Measurements from ENCODE around the gene DPP4. TPM values are rescaled to one million over a fixed set of nuclear protein-coding genes. Genes with fewer than 3 reads are reported as not detected.

Gene DPP4
- total and polyA plus RNA-seq, 2 of the 13 experiments (the other 11 are each of a cell fraction or from before 2014, with no cell fraction given), result 39.4 to 109 TPM

DNA sequence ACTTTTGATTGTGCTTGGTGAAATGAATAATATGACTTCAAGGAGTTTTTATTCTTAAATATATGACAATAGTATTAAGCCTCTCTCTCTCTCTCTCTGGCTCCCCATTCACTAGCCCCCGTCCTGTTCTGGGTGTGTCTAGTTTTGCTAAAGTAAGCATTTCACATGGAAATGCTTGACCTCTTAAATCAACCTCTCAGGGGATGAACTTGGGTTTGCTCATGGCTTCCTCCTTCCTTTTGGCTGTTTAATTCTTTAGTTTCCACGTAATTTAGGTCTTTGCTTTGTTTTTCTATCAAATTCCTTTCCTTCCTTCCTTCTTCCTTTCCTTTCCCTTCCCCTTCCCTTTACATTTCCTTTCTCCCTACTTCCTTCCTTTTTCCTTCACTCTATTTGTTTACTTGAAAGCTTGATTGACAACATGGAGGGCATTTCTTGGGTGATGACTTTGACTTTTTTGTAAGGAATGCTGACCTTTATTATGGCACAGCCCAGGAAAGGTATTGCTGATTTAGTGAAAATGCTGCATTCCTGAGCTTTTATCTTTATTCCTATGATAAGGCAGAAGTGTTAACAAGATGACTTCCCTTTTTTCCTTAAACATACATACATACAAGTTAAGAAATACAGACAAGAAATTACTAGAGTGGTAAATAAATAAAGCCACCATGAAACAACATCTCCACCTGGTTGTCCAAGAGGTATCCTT lies 3.6 kb downstream of the DPP4 start:
- in situ Hi-C loops (cut with HindIII; ENCODE audit: extremely low pct_ligation_motif_present, low pct_unique_long_range_greater_than_20kb), result no loop called here
- H3K9me3 ChIP-seq (ENCODE audit: low read length), result no peaks in the 10 kb centered on the region
- ChIA-PET POLR2A (interaction anchor here (4.8 kb wide), 1 partner anchor 20 kb away, joined by 41 read pairs; no protein-coding TSS in a partner anchor), CTCF (ENCODE audit: low intra/inter-chr PET ratio, low total read pairs) (no interaction called here)
- no peak overlapping the region for H2AFZ ChIP-seq (ENCODE audit: low read length)
- intact Hi-C loops (cut with micrococcal nuclease; ENCODE audit: unreplicated experiment), result no loop called here
- H3K27ac ChIP-seq (ENCODE audit: extremely low read length, insufficient read depth, low read length), result no peak overlapping the region
- peaks cover 0 to 4% of the 10 kb centered on the region in 2 experiments; a peak in 2 of 5 replicates for H3K36me3 ChIP-seq (replicated peaks in 1 of 2; ENCODE audit: control insufficient read depth in 1 of 2, insufficient read depth in 2 of 2, low read length in 2 of 2)
- DNase-seq (ENCODE audit: low spot score) (no peak), ATAC-seq (no peak), FAIRE-seq (no peak)
- WGBS (ENCODE audit: low lambda C conversion rate), result 86% methylated on average over 2 of the region's 2 CpGs
- BruUV-seq (replicated peaks), result no TSS peak
- TF ChIP-seq ZC3H4 (CRISPR knock-in tag; IDR thresholded peaks at IDR 0.05; ENCODE audit: borderline replicate concordance) (no peak), NFAT5 (CRISPR knock-in tag; IDR thresholded peaks at IDR 0.05) (no peak), MAFK (conservative IDR thresholded peaks at IDR 0.05 in 1 of 2, IDR thresholded peaks at IDR 0.05 in 1 of 2; ENCODE audit: low read length in 2 of 2) (peak; percentile 47 to 66), MAFF (IDR thresholded peaks at IDR 0.05; ENCODE audit: low read depth, low read length) (peak; percentile 50), ZNF12 (CRISPR knock-in tag; IDR thresholded peaks at IDR 0.05) (no peak), HNRNPK (IDR thresholded peaks at IDR 0.05; ENCODE audit: low read depth, low read length, poor library complexity, severe bottlenecking) (peak; percentile 53), ZNF432 (CRISPR knock-in tag; IDR thresholded peaks at IDR 0.05; ENCODE audit: borderline replicate concordance) (no peak)
- H3K4me2 ChIP-seq (ENCODE audit: low read depth, low read length), result peak overlapping the region; percentile 99; the same call in 1 of the 2 replicates
- H3K79me2 ChIP-seq (ENCODE audit: insufficient read depth, low read length), result peaks cover 15% of the 10 kb centered on the region
- H3K9ac ChIP-seq (ENCODE audit: insufficient read depth, low read depth, low read length), result no peak overlapping the region
- H3K27me3 ChIP-seq (ENCODE audit: control insufficient read depth in 1 of 2, insufficient read depth in 2 of 2, low read length in 2 of 2), result no peaks in the 10 kb centered on the region; a peak in 1 of 5 replicates
- H4K20me1 ChIP-seq (ENCODE audit: insufficient read depth, low read length), result no peaks in the 10 kb centered on the region
- peaks cover 87% of the 10 kb centered on the region for H3K4me1 ChIP-seq (ENCODE audit: insufficient read depth, low read length)
- H3K4me3 ChIP-seq (replicated peaks in 1 of 3; ENCODE audit: insufficient read depth in 1 of 3, low read depth in 2 of 3, low read length in 3 of 3), result no peak overlapping the region
